GM18867 (cell line): Measurements from ENCODE around the gene E2F3.

ENCODE experiments used
- ATAC-seq: cut with Tn5 transposase; IDR thresholded peaks from one replicate; pipeline ENCODE4 v1.9.1; 2021; ENCODE audit warnings: mild to moderate bottlenecking, moderate library complexity; ENCODE audit not compliant: unreplicated experiment

The E2F3 gene

DNA sequence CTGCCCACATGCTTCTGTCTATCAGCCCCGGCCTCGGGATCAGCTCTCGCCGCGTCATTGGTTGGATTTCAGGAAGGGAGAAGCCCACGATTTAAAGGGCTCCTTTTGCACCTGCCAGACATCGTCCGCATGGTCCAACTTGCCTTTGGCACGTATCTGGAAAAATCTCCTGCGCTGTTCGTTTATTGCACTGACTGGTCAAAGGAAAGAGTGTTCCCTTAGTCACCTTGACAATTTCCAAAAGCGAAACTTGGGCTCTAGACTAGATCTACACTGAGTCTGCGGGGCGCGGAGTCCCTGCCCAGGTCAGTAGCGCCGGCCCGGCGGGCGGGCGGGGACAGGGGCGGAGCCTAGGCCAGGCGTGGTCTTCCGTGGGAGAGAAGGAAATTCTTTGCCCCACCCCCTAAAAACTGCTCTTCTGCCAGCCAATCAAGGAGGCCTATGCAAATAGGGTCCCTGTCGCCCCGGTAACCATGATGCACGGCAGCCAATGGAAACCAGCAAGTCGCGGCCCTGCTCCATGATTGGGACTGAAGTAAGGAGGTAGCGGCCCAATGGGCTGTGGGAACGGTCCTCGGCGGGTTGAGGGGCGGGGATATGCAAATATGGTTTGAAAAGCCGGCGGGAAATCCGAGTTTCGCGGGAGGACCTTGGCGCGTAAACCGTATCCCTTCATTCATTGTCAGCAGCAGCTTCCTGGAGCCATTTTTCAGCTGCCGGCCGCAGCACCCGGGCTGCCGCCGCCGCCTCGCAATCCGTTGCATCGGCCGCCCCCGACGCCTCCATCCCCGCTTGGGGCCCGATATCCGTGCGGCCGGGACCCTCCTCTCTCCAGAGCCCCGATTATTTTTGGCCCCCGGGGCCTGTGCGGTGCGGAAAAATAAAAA is at the start of gene E2F3:
TSS of gene E2F3 (plus strand) at position 675 of the 887 bp plus-strand sequence. CDS start 354 bp downstream, outside the sequence.
- ATAC-seq, result peak; percentile 83

DNA sequence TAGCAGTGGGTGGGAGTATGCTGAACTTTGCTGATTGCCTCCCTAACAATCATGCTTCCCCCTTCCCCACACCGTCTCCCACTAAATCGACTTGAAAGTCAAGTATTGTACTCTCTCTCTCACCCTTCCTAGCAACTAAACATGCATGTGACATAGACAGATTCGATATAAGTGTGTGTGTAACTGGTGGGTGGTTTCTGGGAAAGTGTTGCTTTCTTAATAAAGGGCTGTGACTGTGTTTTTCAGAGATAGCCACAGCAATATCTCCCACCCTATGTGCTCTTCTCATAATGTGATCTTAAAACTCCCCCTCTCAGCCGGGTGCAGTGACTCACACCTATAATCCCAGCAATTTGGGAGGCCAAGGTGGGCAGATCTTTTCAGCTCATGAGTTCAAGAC is 49.3 kb upstream of the E2F3 start:
- ATAC-seq, result no peak

DNA sequence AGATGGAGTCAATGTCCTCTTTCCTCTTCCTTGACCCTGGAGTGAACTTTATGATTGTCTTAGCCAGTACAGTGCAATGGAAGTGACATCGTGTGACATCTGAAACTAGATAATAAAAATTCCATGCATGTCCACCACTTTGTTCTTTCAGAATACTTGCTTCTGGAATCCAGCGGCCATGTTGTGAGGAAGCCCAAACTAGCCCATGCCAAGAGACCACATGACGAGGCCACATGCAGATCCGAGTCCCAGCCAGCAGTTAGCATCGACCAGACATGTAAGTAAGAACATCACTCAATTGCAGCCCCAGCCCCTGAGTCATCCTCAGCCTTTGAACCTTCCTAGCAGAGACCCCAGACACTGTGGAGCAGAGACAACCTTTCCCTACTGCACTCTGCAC is 48.5 kb upstream of the E2F3 start:
- ATAC-seq, result no peak

DNA sequence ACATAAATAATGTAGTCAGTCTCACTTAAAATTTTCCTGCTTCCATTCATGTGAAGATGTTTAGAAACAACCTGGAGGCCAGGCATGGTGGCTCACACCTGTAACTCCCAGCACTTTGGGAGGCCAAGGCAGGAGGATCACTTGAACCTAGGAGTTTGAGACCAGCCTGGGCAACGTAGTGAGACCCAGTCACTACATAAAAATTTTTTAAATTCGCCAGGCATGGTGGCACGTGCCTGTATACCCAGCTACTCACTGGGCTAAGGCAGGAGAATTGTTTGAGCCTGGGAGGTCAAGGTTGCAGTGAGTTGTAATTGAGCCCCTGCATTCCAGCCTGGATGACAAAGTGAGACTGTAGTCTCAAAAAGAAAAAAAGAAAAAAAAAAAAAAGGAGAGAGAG is 47.3 kb upstream of the E2F3 start:
- no peak for ATAC-seq

DNA sequence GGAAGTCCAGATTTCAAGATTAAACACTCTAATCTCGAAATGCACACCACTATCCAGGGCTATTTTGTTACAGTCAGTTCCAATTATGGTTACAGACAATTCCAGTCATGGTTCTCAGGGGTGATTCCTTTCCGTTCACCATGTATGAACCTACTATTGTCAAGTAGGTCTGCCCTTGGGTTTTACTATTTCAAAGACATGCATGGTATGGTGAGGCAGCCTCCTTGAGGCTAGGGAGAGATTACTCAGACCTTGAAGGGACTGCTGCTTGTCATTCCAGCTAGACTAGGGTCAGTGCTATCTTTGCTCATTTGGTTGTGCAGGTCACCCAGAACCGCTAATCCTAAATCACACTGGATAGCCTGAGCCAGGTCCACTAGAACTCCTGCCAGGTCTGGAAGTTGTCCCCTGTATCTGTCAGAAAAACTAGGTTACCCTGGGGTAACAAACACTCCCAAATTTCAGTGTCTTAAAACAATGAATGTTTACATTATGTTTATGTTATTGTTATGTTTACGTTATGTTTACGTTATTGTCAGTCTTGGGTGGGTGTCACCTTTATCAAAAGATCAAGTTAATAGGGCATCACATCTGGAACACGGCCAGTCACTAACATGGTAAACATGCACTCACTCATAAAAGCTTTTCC is 41.1 kb upstream of the E2F3 start:
- no peak for ATAC-seq

DNA sequence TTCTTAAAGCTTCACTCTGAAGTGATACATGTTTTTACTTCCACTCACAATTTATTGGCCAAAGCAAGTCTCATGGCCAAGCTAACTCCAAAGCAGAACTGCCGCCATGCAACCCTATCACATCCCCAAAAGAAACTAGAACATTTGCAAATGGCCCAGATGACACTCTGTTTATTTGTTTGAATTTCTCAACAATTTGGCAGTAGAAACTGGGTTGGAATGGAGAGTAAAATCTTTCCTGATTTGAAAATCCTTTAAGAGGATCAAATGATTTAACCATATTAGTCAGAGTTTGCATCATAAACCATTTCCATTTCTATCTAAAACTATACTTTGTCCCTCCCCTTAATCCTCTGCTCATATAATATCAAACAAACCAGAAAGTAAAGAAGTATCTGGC is 39.1 kb upstream of the E2F3 start:
- ATAC-seq, result no peak

DNA sequence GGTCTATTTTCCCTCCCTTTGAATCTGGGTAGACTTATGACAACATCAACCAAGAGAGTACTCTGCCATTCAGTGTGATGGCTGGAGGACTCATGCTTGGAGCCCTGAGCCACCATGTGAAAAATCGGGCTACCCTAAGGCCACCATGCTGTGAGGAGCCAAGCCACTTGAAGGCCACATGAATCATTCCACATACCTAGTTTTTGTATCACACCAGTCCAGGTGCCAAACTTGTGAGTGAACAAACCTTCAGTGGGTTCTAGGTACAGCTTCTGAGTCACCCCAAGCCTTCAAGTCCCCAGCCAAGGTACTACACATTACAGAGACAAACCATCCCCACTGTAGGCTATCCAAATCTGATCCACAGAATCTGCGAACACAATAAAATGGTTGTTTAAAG is 37.4 kb upstream of the E2F3 start:
- no peak for ATAC-seq

DNA sequence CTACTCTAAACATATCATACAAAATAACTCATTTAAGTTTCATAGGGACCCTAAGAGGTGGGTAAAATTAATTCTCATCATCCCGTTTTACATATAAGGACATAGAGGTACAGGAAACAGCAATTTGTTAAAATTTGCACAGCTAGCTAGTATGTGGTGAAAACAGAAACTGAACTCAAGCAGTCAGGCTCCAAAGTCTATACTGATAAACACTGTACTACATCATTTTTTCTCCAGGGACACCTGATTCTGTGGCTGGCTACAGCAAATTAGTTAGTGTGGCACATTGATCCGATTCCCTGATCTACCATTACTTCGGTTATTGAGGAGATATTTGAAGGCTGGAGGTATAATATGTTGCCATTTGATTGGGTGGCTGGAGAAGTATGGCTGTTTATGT is 36.2 kb upstream of the E2F3 start:
- peak; percentile 92 for ATAC-seq

DNA sequence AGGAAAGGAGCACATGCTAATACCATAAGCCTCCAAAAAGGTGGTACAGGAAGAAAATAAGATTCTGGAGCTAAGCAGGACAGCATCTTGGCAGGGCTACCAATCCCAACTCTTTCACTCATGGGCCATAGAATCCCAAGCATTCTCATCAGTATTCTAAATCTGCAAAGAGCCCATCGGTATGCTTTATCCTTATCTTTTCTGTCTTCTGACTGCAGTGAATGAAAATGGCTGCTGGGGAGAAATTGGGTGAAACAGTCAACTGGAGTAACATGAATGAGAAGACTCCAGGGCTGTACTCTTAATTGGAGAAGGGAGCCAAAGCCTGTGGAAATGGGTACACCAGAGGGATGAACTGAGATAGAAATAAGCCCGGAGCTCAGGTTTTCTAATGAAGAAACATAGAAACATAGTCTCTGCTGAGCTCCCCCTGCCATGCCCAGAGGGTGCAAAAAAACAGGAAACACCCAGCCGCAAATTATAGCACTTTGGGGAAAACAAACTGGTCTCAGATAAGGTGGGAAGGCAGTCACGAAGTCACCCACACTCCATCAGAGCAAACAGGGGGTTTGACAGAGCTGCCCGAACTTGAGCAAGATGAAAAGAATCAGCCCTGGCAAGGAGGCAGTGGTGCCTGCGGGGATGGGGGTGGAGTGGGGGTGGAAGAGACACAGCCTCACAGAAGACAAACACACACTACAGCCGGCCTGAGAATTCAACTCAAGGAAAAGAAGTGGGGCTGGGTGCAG is 35.4 kb upstream of the E2F3 start:
- no peak for ATAC-seq

DNA sequence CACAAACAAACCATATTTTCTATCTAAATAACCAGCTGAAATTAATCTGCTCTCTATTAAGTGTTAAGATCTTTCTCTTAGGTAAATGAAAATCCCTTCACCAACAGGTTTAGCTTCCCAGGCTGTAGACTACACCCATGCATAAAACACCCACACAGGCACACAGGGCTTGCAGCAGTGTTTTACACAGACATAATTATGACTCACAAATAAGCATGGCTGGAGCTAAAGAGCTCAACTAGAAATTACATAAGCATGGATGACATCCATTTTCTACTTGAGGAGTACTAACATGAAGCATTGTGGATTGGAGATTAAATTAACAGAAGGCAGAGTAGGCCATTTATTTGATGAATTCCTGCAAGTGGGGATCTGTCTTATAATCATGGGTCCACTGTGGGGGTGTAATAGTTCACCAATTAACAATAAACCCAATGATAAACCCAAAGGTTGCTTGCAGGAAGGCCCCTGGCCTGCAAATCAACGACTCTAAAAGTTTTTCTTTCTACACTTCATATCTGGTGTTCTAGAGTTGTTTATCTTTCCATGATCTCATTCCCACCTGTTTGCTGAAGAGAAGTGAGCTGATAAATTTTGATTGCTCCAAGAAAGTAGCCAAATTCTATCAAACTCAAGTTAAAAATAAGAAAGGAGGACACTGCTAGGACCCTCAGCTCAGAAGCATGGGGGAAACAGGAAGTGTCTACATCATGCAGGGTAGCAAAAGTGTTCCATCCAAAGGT is 33.8 kb upstream of the E2F3 start:
- no peak for ATAC-seq

DNA sequence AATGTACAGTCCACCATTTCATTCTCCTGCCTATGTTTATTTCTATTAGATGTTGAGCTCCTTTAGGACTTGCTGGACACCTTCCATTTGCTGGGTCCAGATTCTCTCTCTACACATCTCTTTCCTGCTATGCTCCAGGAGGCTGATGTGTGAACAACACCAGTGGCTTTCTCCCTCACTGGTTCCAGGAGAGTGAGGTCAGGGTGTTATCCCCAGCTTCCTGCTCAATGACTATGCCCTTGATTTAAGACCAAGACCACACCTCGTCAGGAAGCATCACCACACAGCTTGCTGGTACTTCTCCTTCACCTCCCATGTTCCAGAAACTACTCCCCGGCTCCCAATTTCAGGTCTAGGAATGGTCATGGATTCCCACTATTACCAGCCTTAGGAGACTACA is 31.3 kb upstream of the E2F3 start:
- no peak for ATAC-seq

DNA sequence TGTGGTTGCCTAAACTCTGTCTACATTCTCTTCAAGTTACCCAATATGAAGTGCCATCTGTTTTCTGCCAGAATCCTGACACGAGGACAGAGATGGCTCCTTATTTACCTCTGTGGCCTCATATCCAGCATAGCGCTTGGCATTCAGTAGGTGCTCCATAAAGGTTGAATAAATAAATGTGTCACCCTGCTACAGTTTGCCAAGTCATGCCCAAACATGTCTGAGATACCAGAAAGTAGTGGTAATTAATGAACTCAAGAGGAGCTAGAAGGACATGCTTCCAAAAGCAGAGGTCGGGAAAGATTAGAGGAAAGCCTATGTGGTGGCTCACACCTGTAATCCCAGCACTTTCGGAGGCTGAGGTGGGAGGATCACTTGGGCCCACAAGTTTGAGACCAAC is 30.9 kb upstream of the E2F3 start:
- ATAC-seq, result no peak

DNA sequence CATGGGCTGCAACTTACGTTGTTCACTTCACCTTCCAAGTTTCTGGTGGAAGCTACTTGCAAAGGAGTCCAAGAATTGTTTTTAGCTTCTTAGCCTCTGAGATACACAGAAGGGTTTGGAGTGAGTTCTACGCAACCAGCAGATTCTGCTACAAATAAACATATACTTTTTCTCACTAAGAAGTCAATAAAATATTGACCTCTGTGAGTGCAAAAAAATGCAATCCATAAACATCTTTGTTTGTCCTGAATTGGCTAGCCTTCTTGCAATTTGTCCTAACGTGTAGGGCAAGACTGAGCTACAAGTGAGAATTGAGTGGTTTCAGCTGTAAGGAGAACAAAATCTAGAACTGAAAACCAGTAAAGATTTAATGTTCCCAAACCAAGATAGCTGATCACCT is 26.2 kb upstream of the E2F3 start:
- ATAC-seq, result no peak

DNA sequence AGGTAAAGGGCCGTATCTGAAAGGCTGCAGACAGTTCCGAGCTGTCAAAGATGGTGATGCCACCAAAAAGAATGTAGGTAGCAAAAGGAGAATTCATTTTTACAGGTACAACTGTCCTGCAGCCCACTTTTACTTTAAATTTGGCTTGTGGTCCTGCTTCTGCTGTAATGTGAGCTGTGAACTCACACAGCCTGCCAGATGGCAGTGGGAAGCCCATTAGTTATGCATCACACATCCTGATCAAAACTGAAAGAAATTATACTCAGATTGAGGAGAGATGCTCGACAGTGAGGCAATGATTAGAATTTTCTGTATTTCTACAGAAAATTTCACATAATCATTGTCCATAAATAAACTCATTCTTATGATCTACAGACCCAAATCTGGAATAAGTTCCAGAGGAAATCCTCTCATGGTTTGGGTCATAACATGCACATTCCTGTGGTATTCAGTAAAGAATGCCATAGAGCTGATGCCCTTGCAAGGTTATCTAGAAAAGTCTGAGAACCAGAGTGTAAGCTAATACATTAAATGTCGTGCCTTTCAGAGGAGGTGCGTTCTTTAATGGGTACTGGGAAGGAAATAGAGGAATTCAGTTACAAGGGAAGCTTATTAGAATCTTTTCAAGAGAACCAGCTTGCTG is 23.9 kb upstream of the E2F3 start:
- peak; percentile 89 for ATAC-seq

DNA sequence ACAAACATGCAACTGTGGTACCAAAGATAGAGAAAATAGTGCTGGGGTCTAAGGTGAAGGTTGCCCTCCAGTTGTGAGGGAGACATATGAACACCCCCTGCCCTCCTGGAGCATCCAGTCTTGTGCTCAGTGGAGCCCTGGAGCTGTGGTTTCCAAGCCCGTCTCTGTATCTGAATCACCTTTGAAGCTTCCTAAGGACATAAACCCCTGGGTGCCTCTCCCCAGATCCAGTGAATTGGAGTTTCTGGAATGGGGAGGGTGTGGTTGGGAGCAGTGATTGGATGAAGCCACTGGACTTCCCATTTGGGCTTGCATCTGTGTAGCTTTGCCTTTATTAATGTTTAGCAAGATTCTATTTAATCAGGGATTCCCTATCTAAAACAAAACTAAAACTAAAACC is 22.4 kb upstream of the E2F3 start:
- no peak for ATAC-seq

DNA sequence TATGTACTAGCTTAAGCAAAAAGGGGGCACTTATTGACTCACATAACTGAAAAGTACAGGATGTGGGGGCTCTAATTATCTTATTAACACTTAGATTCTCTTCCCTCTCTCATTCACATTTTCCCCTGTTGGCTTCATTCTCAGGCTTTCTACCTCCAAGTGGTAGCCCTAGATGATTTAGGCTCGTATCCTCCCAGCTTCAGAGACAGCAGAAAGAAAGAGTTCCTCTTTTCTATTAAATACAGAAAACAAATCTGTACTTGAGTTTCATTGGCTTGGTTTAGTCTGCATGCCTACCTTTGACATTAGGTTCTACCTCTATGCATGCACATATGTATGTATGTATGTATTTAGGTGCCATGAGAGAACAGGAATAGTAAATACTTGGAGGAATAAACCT is 15.5 kb upstream of the E2F3 start:
- peak; percentile 41 for ATAC-seq

DNA sequence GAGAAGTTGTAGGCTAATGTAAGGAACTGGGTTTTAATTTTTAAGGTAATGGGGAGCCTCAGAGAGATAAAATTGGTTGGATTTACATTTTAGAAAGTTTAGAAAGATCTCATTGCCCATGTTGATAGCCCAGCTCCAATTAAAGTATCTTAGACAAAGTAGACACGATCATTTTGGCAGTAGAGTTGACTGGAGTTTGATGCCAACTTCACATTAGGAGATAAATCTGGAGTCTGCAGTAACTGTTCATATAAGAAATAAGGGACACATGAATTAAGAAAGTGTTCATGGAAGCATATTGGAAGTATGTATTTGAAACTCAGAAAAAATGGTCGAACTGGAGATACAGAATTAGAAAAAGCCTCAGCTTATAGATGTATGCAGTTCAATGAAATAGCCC is 12.6 kb upstream of the E2F3 start:
- no peak for ATAC-seq

DNA sequence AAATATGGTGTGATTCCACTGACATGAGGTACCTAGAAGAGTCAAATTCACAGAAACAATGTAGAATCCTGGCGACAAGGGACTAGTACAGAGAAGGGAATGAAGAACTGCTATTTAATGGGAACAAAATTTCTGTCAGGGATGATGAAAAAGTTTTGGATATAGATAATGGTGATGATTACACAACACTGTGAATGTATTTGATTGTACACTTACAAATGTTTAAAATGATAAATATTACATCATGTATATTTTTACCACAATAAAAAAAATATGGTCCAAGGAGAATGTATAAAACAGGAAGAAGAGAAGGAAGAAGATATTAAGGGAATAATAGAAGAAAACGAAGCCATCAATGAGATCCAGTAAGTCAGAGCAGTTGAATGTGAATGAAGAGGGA is 8.4 kb upstream of the E2F3 start:
- no peak for ATAC-seq

DNA sequence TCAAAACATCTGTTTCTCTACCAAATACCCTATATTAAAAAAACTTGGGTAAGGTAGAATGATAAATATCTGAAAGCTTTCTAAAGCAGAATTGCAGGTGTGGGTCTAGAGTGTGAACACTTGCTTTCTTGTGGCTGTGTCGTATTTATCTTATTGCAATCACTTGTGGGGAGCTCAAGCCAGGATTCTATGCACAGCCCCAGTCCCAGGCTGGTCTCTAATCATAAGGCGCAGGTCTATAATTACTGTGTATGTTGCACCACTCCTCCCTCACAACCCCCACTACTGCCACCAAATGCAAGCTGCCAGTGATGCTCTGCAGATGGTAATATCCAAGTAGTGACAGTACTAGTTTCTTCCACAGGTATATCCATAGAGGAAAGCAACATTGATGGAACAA is 2.2 kb upstream of the E2F3 start:
- no peak for ATAC-seq

DNA sequence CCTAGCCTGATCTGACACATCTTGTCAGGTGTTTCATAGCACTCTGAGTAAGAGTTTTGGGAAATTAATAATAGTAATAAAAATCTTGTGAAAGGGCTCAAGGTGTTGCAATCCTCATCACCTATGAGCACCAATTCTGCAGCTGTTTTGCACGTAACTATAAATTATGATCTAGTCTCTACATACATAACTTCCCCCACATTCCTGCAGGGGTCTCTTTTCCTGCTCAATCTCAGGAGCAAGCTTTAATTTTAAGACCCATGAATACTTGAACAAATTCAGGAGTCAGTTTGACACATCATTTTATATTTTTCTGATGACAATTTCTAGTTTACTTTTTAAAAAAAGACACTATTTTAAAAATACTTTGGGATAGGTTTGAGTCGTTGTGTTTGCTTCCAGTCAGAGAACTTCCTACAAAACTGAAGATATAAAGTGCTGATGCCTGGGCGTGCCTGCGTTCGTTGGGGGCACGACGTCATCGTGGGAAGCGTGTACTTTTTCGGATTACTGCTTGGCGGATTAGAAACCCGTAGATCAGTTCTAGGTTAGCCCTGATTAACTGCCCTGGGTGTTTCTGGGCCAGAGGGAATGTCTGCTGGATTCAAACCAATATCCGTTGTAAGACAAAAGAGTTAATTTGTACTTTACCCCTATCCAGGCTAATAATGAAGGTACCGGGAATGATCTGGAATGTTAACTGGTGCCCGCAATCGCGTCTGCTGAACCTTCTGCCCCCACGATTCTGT is 1.0 kb upstream of the E2F3 start:
- ATAC-seq, result no peak
